Gastroesophageal sphincter (tissue), 3 donors: ENCODE results near the gene PPAN.

Source experiments
- CTCF ChIP-seq, 4 experiments: fragments of 200-600 bp in 2 of 4; fragments of 450-650 bp in 2 of 4; sonication (generic) in 1 of 4; IDR thresholded peaks; one replicate each; pipeline ENCODE4 v1.5.1; 2017 to 2019; ENCODE audit warnings: antibody characterized with exemption in 4 of 4, mild to moderate bottlenecking in 2 of 4, moderate library complexity in 2 of 4
- EP300 ChIP-seq: sonication (generic); formaldehyde crosslinking; IDR thresholded peaks from one replicate; pipeline ENCODE4 v1.6.1; 2017; ENCODE audit warnings: antibody characterized with exemption, mild to moderate bottlenecking
- POLR2A ChIP-seq, 2 donors: fragments of 450-650 bp; IDR thresholded peaks; one replicate each; pipeline ENCODE4 v1.6.1; 2017; ENCODE audit warnings: antibody characterized with exemption in 2 of 2, mild to moderate bottlenecking in 2 of 2, moderate library complexity in 1 of 2
- POLR2AphosphoS5 ChIP-seq: sonication (generic); formaldehyde crosslinking; IDR thresholded peaks from one replicate; pipeline ENCODE4 v1.6.1; 2017; ENCODE audit warnings: antibody characterized with exemption

GRCh38 chr19:10112895-10113591 lies 6.9 kb downstream of the PPAN start:
- TF ChIP-seq CTCF (IDR thresholded peaks at IDR 0.05) (peak in 3 of 4 experiments; percentile 47 to 67 (median 53)), POLR2AphosphoS5 (no peak), EP300 (no peak), POLR2A (IDR thresholded peaks at IDR 0.05) (no peak)
